HuH-7.5 (cell line): ENCODE data around the gene ICA1L.
"Not testable (repeated sequence)": the region's sequence is repeated elsewhere in the genome, so short reads cannot be mapped to it uniquely, and the experiment has no call there.

Source experiments
- DNase-seq: peaks from one replicate; pipeline ENCODE4 v3.0.0; 2011; ENCODE audit warnings: low spot score

The ICA1L gene

GRCh38 chr2:202871300-202872141 is at the start of gene ICA1L:
ICA1L (minus strand) TSS chr2:202871766; CDS start chr2:202829009, 42,757 bp downstream.
- peak; percentile 37 for DNase-seq

GRCh38 chr2:202918860-202919259 is 47.3 kb upstream of the ICA1L start:
- no peak for DNase-seq

- DNase-seq: not testable (repeated sequence)
These were observed 41.0 kb upstream of the ICA1L start for GRCh38 chr2:202912342-202913201.

DNA sequence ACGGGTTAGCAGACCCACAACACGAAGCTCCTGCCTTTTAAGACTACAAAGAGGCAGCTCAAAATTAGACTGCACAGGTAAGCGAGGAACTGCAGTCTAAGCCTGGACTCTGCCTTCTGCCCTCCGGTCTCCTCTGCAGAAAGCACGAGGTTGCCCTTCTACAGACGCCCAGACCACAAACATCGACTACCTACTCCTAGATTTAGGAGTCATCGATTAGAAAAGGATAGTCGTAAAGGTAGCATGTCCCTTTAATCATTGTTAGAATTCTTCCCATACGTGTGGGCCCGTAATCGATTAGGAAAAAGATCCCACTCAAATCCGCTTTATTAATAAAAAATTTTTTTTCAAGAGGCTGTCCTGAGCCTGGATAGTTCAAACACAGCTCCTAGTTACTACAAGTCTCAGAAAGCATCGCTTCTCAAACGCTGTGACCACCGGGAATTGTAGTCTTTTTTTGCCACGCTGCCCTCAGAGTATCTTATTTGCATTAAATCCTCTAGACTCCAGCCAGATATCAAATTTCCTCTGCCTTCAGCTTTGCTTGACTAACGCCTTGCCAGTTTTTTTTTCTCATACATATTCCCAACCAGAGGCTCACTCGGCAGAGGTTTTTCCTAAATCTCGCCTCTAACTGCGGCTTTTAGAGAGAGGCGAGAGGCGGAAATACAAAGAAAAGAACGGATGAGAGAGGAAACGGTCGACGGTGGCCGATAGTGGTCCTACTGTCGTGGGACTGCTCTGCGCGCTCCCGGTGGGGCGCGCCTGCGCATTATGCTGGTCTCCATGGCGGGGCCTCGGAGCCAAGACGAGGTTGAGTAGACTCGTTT is 40.2 kb upstream of the ICA1L start, which contains the start of the genes CARF and WDR12:
Gene CARF (plus strand): TSS at position 764 of the 830 bp plus-strand sequence. CDS start 29,628 bp downstream, outside the sequence.
Gene WDR12 (minus strand): TSS at position 162 of the 830 bp plus-strand sequence. CDS start 197 bp downstream, outside the sequence.
- DNase-seq: peak; percentile 65

DNA sequence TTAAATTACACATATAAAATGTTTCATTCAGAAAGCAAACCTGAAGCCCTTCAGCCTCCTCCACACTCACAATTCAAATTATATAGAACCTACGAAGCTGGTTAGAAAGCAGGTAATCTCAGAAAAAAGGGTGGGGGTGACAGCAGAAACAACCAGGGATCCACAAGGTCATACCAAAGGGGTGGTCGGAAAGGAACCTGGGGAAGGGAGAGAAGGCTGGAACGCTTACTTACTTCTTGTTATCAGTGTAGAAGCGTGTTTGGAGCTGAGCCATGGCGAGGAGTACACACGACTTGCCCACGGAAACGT is 39.6 kb upstream of the ICA1L start:
- DNase-seq: no peak

DNA sequence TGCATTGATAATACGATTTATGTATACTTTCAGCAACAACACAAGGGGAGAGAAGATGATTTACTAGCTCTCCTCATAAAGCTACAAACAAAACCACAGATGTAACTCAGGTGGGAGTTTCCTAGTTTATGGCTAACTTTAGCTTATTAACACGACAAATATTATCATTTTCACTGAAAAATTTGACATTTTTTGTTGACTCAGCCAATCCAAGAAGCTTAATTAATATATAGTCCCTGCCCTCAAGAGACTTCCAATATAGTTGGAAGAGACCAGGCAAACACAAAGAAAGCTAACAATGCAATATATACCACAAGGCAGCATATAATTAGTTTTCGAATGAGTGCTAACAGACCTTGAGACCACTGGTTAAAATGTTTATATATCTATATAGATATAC is 39.1 kb upstream of the ICA1L start:
- DNase-seq: no peak

GRCh38 chr2:202910250-202910649 is 38.7 kb upstream of the ICA1L start:
- not testable (repeated sequence) for DNase-seq

DNA sequence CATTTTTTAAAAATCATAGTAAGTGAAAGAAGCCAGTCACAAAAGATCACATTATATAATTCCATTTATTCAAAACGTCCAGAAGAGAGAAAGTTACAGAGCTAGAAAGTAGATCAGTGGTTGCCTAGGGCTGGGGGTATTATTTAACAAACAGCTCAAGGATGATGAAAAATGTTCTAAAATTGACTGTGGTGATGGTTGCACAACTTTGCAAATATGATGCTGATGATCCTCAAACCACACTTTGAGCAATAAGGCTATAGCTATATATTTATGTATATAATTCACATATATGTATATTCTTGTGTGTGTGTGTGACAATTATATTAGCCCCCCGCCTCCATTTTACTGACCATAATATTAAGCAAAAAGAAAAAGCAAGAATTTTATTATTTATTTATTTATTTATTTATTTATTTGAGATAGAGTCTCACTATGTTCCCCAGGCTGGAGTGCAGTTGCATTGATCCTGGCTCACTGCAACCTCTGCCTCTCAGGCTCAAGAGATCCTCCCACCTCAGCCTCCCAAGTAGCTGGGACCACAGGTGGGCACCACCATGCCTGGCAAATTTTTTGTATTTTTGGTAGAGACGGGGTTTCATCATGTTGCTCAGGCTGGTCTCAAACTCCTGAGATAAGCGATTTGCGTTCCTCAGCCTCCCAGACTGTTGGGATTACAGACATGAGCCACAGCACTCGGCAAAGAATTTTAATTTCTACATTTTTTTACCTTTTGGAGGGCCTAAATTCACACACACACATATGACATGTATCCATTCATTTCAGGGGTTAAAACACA is 38.0 kb upstream of the ICA1L start:
- DNase-seq: no peak

- DNase-seq: no peak
These were observed 36.6 kb upstream of the ICA1L start for GRCh38 chr2:202908186-202908585.

DNA sequence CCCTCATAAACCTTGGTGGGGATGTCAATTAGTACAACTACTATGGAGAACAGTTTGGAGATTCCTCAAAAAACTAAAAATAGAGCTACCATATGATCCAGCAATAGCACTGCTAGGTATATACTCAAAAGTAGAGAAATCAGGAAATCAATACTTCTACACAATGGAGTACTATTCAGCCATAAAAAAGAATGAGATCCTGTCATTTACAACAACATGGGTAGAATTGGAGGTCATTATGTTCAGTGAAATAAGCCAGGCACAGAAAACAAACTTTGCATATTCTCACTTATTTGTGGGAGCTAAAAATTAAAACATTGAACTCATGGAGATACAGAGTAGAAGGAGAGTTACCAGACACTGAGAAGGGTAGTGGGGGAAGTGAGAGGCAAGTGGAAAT is 33.9 kb upstream of the ICA1L start:
- not testable (repeated sequence) for DNase-seq

- DNase-seq: no peak
These were observed 13.6 kb upstream of the ICA1L start for GRCh38 chr2:202885190-202885589.

DNA sequence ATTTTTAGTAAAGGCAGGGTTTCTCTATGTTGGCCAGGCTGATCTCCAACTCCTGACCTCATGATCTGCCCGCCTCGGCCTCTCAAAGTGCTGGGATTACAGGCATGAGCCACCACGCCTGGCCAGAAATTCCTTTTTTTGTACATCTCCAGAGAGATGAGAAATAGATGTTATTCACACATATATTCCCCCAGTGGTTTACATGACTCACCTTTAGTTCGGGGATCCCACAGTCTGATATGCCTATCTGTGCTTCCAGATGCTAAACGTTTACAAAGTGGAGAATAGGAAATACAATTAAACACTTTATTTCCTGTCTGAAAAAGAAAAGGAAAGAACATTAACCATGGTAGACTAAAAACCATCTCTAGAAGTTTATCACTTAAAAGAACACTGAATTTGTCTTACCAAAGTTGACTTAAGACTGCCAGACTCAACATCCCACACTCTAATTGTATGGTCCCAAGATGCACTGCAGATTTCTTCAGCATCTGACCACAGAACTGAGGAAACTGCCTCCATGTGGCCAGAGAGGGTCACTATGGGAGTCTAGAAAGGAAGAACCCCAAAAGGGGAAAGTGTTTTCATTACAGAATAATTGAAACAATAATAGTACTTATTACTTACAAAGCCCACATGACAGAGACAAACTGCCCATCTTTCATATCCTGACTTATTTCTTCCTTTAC is 12.6 kb upstream of the ICA1L start:
- DNase-seq: no peak

GRCh38 chr2:202881570-202881969 is 10.0 kb upstream of the ICA1L start:
- DNase-seq: no peak

DNA sequence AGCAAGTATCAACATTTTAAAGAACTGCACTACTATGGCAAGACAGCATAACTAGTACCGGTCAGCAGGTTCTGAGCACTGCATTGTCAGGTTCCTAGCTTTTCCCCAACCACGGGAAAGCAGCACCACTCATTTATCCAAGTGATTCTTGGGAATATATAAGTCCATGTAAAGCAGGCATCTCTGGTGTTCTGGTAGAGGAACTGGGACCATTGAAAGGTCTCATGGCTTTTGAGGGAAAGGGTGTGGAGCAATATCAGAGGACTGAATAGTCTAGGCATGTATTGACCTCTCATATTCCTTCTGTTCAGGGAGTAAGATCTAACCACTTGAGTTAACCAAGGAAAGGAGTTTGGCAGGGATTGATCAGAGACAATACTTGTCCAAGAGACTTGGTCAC is 6.1 kb upstream of the ICA1L start:
- no peak for DNase-seq

DNA sequence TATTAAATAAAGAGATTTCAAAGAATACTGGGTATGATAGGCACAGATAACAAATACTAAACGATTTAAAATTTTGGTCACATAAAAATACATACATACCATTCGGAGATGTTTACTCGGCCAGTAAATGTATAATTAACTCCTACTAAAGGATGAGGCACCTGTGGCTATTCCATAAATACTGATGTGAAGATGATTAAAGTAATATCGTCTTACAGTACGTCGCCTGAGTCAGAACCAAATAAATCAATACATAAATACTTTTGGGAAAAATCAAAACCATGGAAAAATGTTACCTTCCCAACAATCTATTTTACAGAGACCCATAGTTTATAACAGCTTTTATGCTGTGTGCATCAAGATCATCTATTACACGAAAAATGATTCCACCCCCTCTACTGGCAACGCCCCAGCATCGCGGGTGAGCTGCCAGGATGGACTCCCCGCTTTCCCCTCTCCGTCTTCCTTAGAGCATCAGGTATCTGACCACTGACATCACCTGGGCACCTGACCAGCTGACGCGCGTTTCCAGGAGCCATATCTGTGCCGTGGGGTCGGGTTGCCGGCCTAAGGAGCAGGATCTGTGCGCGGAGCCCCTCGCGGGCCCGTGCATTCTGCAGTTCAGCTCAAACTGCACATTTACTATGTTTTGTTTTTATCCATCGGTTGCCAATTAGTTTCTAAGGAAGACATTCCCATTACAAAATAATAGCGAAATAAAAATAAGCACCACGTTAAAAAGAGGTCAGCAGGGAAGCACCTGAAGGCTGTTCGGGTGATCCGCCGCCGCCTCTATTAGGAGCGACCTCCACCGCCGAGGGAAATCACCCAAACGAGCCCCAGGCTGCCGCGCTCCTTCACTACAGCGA is 901 bp downstream of the ICA1L start:
- peak; percentile 66 for DNase-seq

DNA sequence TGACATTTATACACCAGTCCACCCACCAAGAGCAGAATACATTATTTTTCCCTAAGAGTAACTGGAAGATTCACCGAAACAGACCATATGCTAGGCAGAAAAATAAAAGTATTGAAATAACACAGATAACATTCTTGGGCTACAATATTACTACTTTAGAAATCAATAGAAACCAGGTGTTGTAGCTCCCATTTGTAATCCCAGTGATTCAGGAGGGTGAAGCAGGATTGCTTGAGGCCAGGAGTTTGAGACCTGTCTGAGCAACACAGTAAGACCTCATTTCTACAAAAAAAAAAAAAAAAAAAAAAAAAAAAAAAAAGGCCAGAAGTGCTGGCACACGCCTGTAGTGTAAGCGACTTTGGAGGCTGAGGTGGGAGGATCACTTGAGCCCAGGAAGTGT is 9.6 kb downstream of the ICA1L start:
- no peak for DNase-seq

DNA sequence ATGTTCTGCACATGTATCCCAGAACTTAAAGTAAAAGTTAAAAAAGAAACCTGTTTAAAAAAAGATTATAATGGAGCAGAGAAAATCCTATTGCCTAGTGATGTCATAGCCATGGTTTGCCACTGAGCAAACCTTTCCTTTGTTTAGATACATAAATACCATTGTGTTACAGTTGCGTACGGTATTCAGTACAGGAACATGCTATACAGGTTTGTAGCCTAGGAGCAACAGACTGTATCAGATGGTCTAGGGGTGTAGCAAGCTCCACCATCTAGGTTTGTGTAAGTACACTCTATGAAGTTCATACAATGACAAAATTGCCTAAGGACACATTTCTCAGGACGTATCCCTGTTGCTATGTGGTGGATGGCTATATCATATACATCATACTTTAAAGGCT is 13.0 kb downstream of the ICA1L start:
- DNase-seq: no peak

DNA sequence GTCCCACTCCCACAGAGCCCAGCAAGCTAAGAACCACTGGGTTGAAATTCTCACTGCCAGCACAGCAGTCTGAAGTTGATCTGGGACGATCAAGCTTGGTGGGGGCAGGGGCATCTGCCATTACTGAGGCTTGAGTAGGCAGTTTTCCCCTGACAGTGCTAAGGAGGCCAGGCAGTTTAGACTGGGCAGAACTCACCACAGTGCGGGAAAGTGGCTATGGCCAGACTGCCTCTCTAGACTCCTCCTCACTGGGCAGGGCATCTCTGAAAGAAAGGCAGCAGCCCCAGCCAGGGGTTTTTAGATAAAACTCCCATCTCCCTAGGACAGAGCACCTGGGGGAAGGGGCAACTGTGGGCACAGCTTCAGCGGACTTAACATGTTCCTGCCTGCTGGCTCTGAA is 22.2 kb downstream of the ICA1L start:
- DNase-seq: not testable (repeated sequence)

- no peak for DNase-seq
These were observed 22.8 kb downstream of the ICA1L start for GRCh38 chr2:202848813-202849212.
